ENCODE measurements around the gene SYT3. TPM values are rescaled to one million over a fixed set of nuclear protein-coding genes. Genes with fewer than 3 reads are reported as not detected.
"Not testable (repeated sequence)": the region's sequence is repeated elsewhere in the genome, so short reads cannot be mapped to it uniquely, and the experiment has no call there.

The SYT3 gene
- total RNA-seq, 1 donor from 2014 or later, result not detected

DNA sequence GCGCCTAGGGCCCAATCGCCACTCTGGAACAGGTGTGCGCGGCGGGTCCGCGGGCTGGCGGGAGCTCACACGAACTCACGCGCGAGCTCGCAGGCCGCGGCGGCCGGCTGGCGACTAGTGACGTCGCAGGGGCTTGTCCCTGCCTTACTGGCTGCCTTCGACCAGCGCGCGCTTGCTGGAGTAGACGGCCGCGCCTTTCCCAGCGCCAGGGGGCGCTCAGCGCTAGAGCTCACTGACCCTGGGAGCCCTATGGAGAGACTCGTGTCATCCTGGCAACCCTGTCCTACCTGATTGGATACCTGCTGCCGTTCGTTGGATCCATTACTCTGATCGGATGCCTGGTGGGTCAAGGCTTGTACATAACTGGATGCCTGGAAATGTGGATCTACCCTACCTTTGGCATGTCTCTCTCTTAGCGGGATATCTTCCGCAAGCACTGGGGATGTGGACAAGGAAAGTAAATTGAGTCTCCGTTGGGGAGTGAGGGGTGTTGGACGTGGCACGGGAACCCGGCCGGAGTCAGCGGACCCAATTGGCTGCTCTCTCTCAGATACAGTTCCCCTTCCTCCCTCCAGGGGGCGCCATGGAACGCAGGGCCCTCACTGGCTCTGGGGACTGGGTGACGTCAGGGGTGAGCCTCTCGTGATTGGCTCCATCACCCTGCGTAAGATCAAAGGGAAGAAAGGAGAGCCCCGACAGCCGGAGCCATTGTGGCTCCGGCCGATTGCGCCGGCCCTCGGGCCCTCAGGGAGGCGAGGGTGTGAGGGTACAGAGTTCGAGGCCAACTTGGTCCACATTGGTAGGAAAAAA lies 35.2 kb downstream of the SYT3 start:
- DNase-seq (ENCODE audit: low read depth, low spot score), result not testable (repeated sequence)

DNA sequence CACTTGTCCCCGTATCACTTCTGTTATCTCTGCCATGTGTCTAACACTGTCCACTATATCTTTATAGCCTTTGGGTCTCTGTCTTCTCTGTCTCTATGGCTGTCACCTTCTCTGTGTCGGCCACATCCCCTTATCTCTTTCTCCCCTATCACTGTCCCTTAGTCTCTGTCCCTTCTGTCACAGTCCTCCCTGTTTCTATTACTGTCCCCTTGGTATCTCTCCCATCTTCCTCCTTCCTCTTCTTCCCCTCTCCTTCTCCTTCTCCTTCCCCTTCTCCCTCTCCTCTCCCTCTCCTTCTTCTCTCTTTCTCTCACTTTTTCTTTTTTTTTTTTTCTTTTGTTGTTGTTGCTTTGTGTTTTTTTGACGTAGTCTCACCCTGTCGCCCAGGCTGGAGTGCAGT lies 36.7 kb downstream of the SYT3 start:
- DNase-seq (ENCODE audit: low read depth, low spot score), result no peak

DNA sequence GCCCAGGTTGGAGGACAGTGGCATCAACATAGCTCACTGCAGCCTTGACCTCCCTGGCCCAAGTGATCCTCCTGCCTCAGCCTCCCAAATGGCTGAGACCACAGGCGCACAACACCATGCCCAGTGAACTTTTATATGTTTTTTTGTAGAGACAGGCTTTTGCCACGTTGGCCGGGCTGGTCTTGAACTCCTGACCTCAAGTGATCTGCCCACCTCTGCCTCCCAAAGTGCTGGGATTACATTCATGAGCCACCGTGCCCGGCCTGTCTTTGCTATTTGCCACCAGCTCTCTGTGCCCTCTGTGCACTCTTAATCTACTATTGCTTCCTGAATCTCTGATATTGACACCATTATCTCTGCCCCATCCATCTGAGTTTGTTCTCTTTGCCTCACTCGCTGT lies 37.2 kb downstream of the SYT3 start:
- no peak for DNase-seq (ENCODE audit: low read depth, low spot score)

DNA sequence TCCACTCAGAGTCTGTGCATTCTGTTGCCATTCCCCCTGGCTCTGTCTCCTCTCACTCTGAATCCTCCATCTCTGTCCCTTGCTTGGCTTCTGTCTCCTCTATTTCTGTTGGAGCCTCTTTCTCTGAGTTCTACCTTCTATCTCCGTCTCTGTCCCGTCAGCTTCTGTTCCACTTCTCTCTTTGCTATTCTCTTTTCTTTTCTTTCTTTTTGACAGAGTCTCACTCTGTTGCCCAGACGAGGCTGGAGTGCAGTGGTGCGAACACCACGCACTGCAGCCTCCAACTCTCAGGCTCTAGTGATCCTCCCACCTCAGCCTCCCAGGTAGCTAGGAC lies 37.6 kb downstream of the SYT3 start:
- DNase-seq (ENCODE audit: low read depth, low spot score), result no peak

DNA sequence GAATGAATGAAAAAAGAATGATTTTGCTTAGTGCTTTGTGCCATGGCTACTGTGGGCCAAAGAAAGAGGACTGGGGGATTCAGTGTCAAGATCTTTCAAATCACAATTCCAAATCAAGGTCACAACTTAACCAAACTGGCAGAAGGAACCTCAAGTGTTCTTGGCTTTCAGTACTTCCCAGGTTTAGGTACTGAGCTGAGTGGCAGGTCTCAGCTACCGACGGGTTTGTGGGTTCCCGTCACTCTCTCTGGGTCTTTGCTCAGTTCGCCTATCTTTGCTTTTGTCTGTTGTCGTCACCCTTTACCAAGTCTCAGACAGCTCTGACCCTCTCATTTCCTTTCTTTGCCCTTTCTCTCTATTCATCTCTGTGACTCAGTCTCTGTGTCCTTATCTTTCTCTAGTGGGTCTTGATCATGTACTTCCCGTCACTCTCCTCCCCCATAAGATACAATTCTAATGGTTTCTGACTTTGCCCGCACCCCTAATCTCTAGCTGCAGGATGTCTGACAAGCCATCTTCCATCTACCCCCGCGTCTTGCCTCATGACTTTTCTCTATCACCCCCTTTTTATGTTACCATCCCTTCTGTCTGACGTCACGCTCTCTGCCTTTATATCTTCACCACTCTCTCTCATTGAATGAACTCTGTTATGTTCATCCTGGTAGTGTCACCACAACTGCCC lies 38.1 kb downstream of the SYT3 start:
- DNase-seq (ENCODE audit: low read depth, low spot score), result no peak

DNA sequence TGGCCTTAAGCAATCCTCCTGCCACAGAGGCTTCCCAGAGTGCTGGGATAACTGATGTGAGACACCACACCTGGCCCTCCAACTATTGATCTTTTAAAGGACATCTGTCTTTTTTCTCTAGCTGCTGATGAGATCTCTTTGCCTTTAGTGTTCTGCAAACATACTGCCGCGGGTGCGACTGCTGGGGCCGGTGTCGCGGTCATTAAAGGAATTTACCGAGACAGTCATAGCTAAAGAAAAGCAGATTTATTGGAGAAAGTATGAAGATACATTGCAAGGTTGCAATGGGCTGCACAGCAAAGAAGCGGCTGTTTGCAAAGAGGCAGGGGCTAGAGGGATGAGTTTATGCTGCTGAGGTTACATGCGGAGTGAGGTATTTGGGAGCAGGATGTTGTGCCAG lies 40.3 kb downstream of the SYT3 start:
- no peak for DNase-seq (ENCODE audit: low read depth, low spot score)

DNA sequence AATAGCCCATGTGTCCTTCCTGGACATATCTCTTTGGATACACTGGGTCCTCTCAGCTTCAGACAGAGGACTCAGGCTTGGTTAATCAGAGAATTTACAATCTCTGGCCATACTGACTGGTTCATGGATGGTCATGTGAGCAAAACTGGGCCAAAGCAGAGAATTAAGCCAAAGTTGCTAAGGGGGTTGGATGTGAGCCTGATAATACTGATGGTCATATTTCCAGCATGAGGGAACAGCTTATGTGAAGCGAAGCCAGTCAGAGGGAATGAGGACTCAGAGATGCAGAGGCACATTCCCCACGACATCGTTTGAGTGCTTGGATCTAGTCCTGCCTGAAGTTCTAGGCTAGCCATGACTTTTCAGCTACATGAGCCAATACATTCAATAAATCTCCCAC lies 49.5 kb downstream of the SYT3 start:
- DNase-seq (ENCODE audit: low read depth, low spot score), result no peak

DNA sequence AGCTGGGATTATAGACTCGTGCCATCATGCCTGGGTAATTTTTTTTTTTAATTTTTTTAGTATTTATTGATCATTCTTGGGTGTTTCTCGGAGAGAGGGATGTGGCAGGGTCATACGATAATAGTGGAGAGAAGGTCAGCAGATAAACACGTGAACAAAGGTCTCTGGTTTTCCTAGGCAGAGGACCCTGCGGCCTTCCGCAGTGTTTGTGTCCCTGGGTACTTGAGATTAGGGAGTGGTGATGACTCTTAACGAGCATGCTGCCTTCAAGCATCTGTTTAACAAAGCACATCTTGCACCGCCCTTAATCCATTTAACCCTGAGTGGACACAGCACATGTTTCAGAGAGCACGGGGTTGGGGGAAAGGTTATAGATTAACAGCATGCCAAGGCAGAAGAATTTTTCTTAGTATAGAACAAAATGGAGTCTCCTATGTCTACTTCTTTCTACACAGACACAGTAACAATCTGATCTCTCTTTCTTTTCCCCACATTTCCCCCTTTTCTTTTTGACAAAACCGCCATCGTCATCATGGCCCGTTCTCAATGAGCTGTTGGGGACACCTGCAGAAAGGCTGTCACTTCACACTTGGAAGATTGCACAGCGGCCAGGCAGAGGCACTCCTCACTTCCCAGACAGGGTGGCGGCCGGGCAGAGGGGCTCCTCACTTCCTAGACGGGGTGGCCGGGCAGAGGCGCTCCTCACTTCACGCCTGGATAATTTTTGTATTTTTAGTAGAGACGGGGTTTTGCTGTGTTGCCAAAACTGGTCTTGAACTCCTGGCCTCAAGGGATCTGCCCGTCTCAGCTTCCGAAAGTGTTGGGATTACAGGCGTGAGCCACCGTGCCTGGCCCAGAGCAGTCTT lies 57.7 kb downstream of the SYT3 start:
- not testable (repeated sequence) for DNase-seq (ENCODE audit: low read depth, low spot score)

DNA sequence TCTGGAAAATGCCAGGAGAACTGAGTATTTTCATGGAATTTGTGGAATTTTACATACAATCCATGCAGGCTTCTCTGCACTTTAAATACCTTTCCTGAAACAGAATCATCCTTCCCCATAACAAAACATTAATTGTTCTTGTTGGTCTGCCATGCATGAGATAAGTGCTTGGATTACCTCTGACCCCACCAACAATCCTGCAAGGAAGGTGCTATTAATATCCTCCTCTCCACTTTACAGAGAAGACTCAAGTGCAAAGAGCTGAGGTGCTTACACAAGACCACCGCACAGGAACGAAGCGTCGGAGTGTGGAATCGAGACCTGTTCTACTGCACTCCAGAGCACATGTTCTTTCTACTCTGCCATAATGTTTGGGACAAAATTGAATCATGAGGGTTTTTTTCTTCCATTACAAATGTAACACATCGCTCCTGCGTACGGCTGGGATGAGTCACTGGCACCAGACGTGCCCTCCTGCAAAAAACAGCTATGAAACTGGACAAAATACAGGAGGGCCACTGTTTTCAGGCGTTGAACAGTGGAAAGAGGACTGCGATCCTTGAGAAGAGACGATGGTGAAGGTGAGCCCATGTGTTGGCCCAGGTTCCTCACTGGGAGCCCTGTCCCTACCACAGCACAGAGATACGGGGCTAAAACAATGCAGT lies 58.6 kb downstream of the SYT3 start:
- DNase-seq (ENCODE audit: low read depth, low spot score), result no peak

DNA sequence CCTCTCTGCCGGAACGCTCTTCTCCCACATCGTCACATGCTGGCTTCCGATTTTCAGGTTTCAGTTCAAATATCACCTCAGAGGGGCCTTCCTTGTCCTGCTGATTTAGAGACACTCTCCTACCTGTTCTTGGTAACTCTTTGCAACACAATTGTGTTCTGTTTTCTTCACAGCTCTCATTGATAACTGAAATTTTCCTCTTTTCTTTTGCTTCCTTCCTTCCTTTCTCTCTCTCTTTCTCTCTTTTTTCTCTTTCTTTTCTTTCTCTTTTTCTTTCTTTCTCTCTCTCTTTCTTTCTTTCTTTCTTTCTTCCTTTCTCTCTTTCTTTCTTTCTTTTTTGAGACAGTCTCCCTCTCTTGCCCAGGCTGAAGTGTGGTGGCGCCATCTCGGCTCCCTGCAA lies 59.4 kb downstream of the SYT3 start:
- no peak for DNase-seq (ENCODE audit: low read depth, low spot score)

DNA sequence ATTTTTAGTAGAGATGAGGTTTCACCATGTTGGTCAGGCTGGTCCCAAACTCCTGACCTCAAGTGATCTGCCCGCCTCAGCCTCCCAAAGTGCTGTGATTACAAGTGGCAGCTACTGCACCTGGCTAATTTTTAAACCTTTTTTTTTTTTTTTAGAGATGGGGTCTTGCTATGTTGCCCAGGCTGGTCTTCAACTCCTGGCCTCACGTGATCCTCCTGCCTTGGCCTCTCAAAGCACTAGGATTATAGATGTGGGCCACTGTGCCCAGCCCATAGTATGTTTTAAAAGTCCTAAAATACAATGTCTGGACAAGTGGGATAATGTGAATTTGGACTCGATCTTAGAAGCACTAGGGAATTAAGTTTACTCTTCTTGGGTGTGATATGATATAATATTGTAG lies 62.9 kb downstream of the SYT3 start:
- DNase-seq (ENCODE audit: low read depth, low spot score), result not testable (repeated sequence)

DNA sequence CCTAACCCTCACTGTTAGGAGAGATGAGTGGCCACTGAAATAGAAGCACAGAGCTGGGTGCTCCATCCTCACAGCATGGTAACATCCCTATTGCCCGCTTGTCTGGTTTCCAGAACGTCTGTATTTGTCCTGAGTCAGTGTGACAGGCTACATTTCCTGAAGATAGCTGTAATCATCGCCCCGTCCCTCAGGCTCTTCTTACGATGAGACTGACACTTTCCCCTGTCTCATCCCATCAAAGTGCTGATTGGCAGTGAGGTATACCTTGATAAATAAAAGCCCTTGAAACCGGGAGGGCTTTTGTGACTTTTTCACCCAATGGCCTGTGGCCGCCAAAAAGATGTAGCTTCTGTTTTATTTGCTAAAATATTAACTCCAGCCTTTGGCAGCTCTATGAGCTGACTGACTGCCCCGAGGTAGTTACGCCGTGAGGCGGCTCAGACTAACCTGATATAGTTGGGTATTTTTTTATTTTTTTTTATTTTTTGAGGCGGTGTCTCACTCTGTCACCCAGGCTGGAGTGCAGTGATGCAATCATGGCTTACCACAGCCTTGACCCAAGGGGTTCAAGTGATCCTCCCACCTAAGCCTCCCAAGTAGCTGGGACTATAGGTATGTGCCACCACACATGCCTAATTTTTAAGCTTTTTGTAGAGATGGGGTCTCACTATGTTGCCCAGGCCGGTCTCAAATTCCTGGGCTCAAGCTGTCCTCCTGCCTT lies 65.8 kb downstream of the SYT3 start:
- no peak for DNase-seq (ENCODE audit: low read depth, low spot score)

Other genes with a start within 250 kb of the SYT3 start
- gene SPIB, start 220.9 kb downstream of the SYT3 start, total RNA-seq, result 0.04 TPM in 1 of 2 replicates, not detected in the other
- not detected in 2 replicates for gene MYBPC2, start 207.0 kb downstream of the SYT3 start, total RNA-seq
- gene EMC10, start 163.4 kb downstream of the SYT3 start, total RNA-seq, result 63.2 and 74.2 TPM in 2 replicates
- gene GARIN5A, start 163.0 kb downstream of the SYT3 start, total RNA-seq, result not detected in 2 replicates
- 18.3 and 22.0 TPM in 2 replicates for gene JOSD2, start 128.7 kb downstream of the SYT3 start, total RNA-seq
- gene ASPDH, start 126.0 kb downstream of the SYT3 start, total RNA-seq, result not detected in 2 replicates
- gene LRRC4B, start 71.4 kb downstream of the SYT3 start, total RNA-seq, result 0.07 TPM in 1 of 2 replicates, not detected in the other
- 0.59 and 0.63 TPM in 2 replicates for gene C19orf81, start 9.6 kb upstream of the SYT3 start, total RNA-seq
- gene SHANK1, start 79.9 kb upstream of the SYT3 start, total RNA-seq, result 0.26 and 0.63 TPM in 2 replicates
- gene CLEC11A, start 83.5 kb upstream of the SYT3 start, total RNA-seq, result 4.0 and 4.3 TPM in 2 replicates
- gene GPR32, start 130.6 kb upstream of the SYT3 start, total RNA-seq, result not detected in 2 replicates
- not detected in 2 replicates for gene ACP4, start 150.5 kb upstream of the SYT3 start, total RNA-seq
- not detected in 2 replicates for gene KLK1, start 183.9 kb upstream of the SYT3 start, total RNA-seq
- gene KLK15, start 193.7 kb upstream of the SYT3 start, total RNA-seq, result not detected in 2 replicates
- gene KLK3, start 215.0 kb upstream of the SYT3 start, total RNA-seq, result not detected in 2 replicates
- gene KLK2, start 233.6 kb upstream of the SYT3 start, total RNA-seq, result not detected in 2 replicates